Stimulated activated naive B cell treated with anti-CD40 and anti-IgM and Interleukin-4, amounts not matched to agents 10 μg/mL and 1 μg/mL and 100 μg/mL, for 72 hours (primary cell): ENCODE results near the gene STKLD1.

ENCODE experiments used
- ATAC-seq, 2 donors: fragments of 150-1000 bp; cut with Tn5 transposase; replicated peaks; 2 replicates each; pipeline ENCODE4 v1.10.0; 2021; ENCODE audit warnings: moderate library complexity in 1 of 2
- DNase-seq: peaks from one replicate; pipeline ENCODE4 v3.0.0; 2021
- H3K27ac Mint-ChIP-seq: one replicate; pipeline ENCODE4 v1.8.0; 2022; ENCODE audit warnings: mild to moderate bottlenecking, mixed read lengths
- H3K27me3 Mint-ChIP-seq, 2 donors: one replicate each; pipeline ENCODE4 v1.8.0; 2022; ENCODE audit warnings: mixed read lengths in 2 of 2
- H3K36me3 Mint-ChIP-seq, 2 donors: one replicate each; pipeline ENCODE4 v1.8.0; 2022; ENCODE audit warnings: mixed read lengths in 2 of 2, mild to moderate bottlenecking in 1 of 2
- H3K4me1 Mint-ChIP-seq, 2 donors: one replicate each; pipeline ENCODE4 v1.8.0; 2022; ENCODE audit warnings: mixed read lengths in 2 of 2, mild to moderate bottlenecking in 1 of 2
- H3K4me3 Mint-ChIP-seq, 2 donors: one replicate each; pipeline ENCODE4 v1.8.0; 2022; ENCODE audit warnings: mild to moderate bottlenecking in 2 of 2, mixed read lengths in 2 of 2, moderate library complexity in 1 of 2
- H3K9me3 Mint-ChIP-seq, 2 donors: one replicate each; pipeline ENCODE4 v1.8.0; 2022; ENCODE audit warnings: mixed read lengths in 2 of 2, mild to moderate bottlenecking in 1 of 2

STKLD1 gene

DNA sequence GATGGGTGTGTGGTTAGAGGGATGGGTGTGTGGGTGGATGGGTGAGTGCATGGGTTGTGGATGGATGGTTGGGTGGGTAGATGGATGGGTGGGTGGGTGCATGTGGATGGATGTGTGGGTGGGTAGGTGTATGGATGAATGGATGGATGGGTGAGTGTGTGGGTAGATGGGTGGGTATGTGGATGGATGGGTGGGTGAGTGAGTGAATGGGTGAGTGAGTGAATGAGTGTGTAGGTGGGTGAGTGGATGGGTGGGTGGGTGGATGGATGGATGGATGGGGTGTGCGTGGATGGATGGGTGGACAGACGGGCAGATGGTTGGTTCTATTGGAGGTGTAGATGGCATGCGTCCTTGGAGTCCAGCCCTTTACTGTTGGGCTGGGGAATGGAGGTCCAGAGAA lies 17.2 kb downstream of the STKLD1 start:
- Mint-ChIP-seq H3K36me3 (no peaks in the 10 kb centered on the region), H3K4me3 (no peak overlapping the region), H3K27ac (no peak overlapping the region), H3K9me3 (no peaks in the 10 kb centered on the region), H3K4me1 (no peaks in the 10 kb centered on the region), H3K27me3 (peaks cover 25 to 30% of the 10 kb centered on the region in 2 donors)
- DNase-seq, result no peak
- ATAC-seq, result no peak

- DNase-seq (no peak), ATAC-seq (no peak)
- H3K4me3 Mint-ChIP-seq, result no peak overlapping the region
- H3K9me3 Mint-ChIP-seq, result no peaks in the 10 kb centered on the region
- H3K4me1 Mint-ChIP-seq, result no peaks in the 10 kb centered on the region
- H3K27ac Mint-ChIP-seq, result no peak overlapping the region
- H3K27me3 Mint-ChIP-seq, result peaks cover 21 to 27% of the 10 kb centered on the region in 2 donors
- H3K36me3 Mint-ChIP-seq, result no peaks in the 10 kb centered on the region
These were observed 18.6 kb downstream of the STKLD1 start for GRCh38 chr9:133394687-133395271.

DNA sequence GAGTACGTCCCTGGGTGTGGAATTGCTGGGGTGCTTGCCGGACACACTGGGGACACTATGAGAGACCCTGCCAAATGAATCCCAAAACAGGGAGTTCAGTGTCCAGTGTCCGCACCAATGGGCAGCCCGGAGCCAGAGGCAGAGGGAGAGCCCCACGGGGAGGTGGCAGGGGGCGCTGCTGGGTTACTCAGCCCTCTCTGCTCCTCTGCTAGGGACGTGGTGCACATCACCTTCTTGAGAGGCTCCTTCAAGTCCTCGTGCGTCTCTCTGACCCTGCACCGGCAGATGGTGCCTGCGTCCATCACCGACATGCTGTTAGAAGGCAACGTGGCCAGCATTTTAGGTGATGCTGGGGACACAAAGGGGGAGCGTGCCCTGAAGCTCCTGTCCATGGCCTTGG lies 20.8 kb downstream of the STKLD1 start:
- Mint-ChIP-seq H3K36me3 (peaks cover 3 to 6% of the 10 kb centered on the region in 2 donors), H3K9me3 (no peaks in the 10 kb centered on the region), H3K4me1 (peaks cover 0 to 3% of the 10 kb centered on the region in 2 donors), H3K27me3 (peaks cover 10 to 14% of the 10 kb centered on the region in 2 donors), H3K27ac (no peak overlapping the region), H3K4me3 (no peak overlapping the region)
- DNase-seq (no peak), ATAC-seq (peak in 1 of 2 donors; percentile 35)

- H3K4me3 Mint-ChIP-seq, result no peak overlapping the region
- DNase-seq (no peak), ATAC-seq (no peak)
- H3K4me1 Mint-ChIP-seq, result peaks cover 0 to 5% of the 10 kb centered on the region in 2 donors
- H3K9me3 Mint-ChIP-seq, result no peaks in the 10 kb centered on the region
- no peak overlapping the region for H3K27ac Mint-ChIP-seq
- H3K27me3 Mint-ChIP-seq, result peaks cover 10 to 14% of the 10 kb centered on the region in 2 donors
- H3K36me3 Mint-ChIP-seq, result peaks cover 5 to 10% of the 10 kb centered on the region in 2 donors
These were observed 21.2 kb downstream of the STKLD1 start for GRCh38 chr9:133397370-133397769.

- Mint-ChIP-seq H3K36me3 (peaks cover 9 to 10% of the 10 kb centered on the region in 2 donors), H3K9me3 (no peaks in the 10 kb centered on the region), H3K4me1 (peaks cover 0 to 5% of the 10 kb centered on the region in 2 donors), H3K4me3 (no peak overlapping the region), H3K27me3 (peaks cover 10 to 14% of the 10 kb centered on the region in 2 donors), H3K27ac (no peak overlapping the region)
- DNase-seq (no peak), ATAC-seq (no peak)
These were observed 21.7 kb downstream of the STKLD1 start for GRCh38 chr9:133397895-133398294.

DNA sequence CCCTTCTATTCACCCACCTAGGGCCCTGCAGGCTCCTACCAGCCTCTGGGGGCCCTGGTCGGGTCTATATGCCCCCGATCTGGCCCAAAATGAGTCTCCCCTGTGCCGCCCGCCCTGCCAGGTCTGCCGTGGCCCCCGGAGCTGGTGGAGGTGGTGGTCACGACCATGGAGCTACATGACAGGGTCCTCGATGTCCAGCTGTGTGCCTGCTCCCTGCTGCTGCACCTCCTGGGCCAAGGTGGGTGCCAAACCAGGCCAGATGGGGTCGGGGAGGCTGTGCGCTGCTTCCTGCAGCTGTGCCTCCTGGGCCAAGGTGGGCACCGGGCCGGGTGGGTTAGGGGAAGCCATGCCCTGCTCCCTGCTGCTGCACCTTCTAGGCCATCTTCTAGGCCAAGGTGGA lies 24.1 kb downstream of the STKLD1 start:
- Mint-ChIP-seq H3K4me1 (peaks cover 0 to 11% of the 10 kb centered on the region in 2 donors), H3K4me3 (no peak overlapping the region)

GRCh38 chr9:133401588-133401987 lies 25.4 kb downstream of the STKLD1 start:
- no peak for ATAC-seq
- H3K27me3 Mint-ChIP-seq, result no peaks in the 10 kb centered on the region
- H3K9me3 Mint-ChIP-seq, result no peaks in the 10 kb centered on the region
- H3K36me3 Mint-ChIP-seq, result peaks cover 24 to 38% of the 10 kb centered on the region in 2 donors
- no peak overlapping the region for H3K27ac Mint-ChIP-seq
- no peak overlapping the region for H3K4me3 Mint-ChIP-seq
- DNase-seq, result no peak
- H3K4me1 Mint-ChIP-seq, result peaks cover 0 to 11% of the 10 kb centered on the region in 2 donors

More for the DNA sequence above, 24.1 kb downstream of the STKLD1 start:
- Mint-ChIP-seq H3K27ac (peak overlapping the region; percentile 81), H3K36me3 (peaks cover 12 to 25% of the 10 kb centered on the region in 2 donors), H3K27me3 (no peaks in the 10 kb centered on the region), H3K9me3 (no peaks in the 10 kb centered on the region)
- no peak for ATAC-seq
- DNase-seq, result no peak

- DNase-seq (no peak), ATAC-seq (no peak)
- H3K36me3 Mint-ChIP-seq, result peaks cover 33 to 47% of the 10 kb centered on the region in 2 donors
- H3K4me1 Mint-ChIP-seq, result peaks cover 5 to 21% of the 10 kb centered on the region in 2 donors
- no peaks in the 10 kb centered on the region for H3K27me3 Mint-ChIP-seq
- no peaks in the 10 kb centered on the region for H3K9me3 Mint-ChIP-seq
- no peak overlapping the region for H3K4me3 Mint-ChIP-seq
- H3K27ac Mint-ChIP-seq, result no peak overlapping the region
These were observed 26.5 kb downstream of the STKLD1 start for GRCh38 chr9:133402689-133403088.

DNA sequence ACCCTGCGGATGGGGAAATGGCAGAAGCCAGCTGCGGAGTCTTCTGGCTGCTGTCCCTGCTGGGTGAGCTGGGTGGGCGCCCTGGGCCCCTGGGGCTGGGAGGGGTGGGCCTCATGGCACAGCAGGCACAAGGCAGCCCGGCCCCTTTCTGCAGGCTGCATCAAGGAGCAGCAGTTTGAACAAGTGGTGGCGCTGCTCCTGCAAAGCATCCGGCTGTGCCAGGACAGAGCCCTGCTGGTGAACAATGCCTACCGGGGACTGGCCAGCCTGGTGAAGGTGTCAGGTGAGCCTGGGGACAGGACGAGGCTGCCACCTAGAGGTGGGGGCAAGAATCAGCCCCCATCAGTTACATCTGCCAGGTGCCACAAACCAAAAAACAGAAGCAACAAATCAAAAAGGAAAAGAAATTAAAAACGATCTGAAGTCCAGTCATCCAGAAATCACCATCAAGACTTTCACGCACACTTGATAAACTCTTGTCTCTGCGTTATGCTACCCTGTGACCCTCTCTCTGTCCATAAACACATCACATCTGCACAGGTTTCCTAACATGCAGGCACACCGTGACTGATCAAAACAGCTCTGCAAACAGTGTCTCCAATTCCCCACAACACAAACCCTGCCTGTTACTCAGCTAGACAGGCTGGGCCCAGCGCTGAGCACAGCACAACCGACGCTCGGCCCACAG lies 27.7 kb downstream of the STKLD1 start:
- Mint-ChIP-seq H3K9me3 (no peaks in the 10 kb centered on the region), H3K27ac (peak overlapping the region; percentile 49), H3K36me3 (peaks cover 36 to 51% of the 10 kb centered on the region in 2 donors), H3K4me3 (no peak overlapping the region), H3K27me3 (no peaks in the 10 kb centered on the region), H3K4me1 (peaks cover 5 to 24% of the 10 kb centered on the region in 2 donors)
- no peak for ATAC-seq
- no peak for DNase-seq

DNA sequence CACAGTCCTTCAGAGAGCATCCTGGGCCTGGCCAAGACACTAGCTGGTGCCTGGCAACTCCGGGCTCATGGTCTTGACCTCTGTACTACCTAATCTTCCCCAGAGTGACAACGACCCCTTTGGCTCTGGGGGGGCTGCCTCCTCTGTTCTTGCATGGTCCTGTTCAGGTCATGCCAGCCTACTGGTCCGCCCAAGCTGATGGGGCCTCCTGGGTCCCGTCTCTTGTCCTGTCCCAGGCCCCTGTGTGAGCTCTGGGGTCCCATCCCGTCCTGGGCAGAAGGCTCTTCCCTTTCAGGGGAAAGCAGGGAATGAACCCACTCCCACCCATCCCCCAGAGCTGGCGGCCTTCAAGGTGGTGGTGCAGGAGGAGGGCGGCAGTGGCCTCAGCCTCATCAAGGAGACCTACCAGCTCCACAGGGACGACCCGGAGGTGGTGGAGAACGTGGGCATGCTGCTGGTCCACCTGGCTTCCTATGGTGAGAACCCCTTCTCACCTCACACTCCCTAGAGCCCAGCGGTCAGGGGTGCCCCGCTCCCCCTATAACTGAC lies 28.4 kb downstream of the STKLD1 start:
- DNase-seq (no peak), ATAC-seq (no peak)
- Mint-ChIP-seq H3K27me3 (no peaks in the 10 kb centered on the region), H3K4me3 (no peak overlapping the region), H3K4me1 (peaks cover 5 to 24% of the 10 kb centered on the region in 2 donors), H3K36me3 (peaks cover 37 to 57% of the 10 kb centered on the region in 2 donors), H3K9me3 (no peaks in the 10 kb centered on the region), H3K27ac (peak overlapping the region; percentile 49)

DNA sequence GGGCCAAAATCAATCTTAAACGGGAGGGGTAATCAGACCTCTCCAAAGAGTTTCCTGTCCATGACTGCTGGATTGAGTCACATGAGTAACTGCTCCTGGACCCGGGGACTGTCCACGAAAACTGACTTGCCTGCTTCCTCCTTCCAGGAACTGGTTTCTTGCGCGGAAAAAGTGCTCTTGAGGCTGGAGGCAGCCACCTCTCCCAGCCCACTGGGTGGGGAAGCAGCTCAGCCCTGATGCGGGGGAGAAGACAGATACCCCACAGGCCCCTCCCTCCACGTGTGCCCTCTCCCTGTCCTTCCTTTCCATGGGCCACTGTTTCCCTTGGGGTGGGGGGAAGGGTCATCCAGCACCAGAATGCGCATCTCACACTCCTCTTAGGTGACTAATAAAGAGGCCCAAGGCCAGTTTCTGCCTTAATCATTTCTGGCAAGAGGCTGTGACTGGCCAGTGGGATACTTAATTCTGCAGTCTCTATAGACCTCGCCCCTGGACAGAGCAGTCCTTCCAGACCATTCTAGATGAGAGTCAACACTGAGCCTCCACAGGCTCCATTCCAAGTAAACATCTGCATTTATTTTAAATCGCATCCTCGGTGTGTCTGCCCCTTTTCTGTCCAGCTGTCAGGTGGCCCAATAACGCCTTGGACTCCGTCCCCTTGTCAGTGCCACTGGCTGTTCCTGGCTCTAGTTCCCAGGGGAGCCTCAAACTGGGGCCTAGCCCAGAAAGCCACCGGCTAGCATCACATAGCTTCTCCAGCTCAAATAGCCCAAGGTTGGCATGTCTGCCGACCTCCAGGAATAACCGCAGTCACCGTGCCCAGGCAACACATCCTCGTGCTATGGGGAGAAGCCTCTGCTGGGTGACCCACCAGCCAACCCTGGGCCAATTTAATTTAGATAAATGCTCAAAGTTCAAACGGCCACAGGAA lies 29.6 kb downstream of the STKLD1 start:
- Mint-ChIP-seq H3K27me3 (no peaks in the 10 kb centered on the region), H3K36me3 (peaks cover 48 to 67% of the 10 kb centered on the region in 2 donors), H3K4me1 (peaks cover 5 to 35% of the 10 kb centered on the region in 2 donors), H3K9me3 (no peaks in the 10 kb centered on the region), H3K27ac (no peak overlapping the region), H3K4me3 (no peak overlapping the region)
- ATAC-seq, result no peak
- no peak for DNase-seq

- H3K9me3 Mint-ChIP-seq, result no peaks in the 10 kb centered on the region
- H3K4me1 Mint-ChIP-seq, result peaks cover 5 to 38% of the 10 kb centered on the region in 2 donors
- peak overlapping the region in 1 of 2 donors; percentile 27 for H3K4me3 Mint-ChIP-seq
- H3K27me3 Mint-ChIP-seq, result no peaks in the 10 kb centered on the region
- peaks cover 54 to 70% of the 10 kb centered on the region in 2 donors for H3K36me3 Mint-ChIP-seq
- H3K27ac Mint-ChIP-seq, result peak overlapping the region; percentile 6
- ATAC-seq (peak; percentile 92 to 93), DNase-seq (peak; percentile 64)
These were observed 30.5 kb downstream of the STKLD1 start for GRCh38 chr9:133406480-133407307.

DNA sequence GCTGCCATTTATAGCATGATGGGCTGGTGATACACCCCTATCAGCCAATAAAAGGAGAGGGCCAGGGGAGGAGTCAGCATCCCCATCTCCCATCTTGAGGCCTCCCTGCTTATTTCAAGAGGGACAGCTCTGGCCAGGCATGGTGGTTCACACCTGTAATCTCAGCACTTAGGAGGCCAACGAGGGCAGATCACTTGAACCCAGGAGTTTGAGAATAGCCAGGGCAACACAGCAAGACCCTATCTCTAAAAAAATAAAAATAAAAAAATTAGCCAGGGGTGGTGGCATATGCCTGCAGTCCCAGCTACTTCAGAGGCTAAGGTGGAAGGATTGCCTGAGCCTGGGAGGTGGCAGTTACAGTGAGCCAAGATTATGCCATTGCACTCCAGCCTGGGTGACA lies 31.9 kb downstream of the STKLD1 start:
- H3K27me3 Mint-ChIP-seq, result no peaks in the 10 kb centered on the region
- ATAC-seq (no peak), DNase-seq (no peak)
- H3K9me3 Mint-ChIP-seq, result no peaks in the 10 kb centered on the region
- H3K27ac Mint-ChIP-seq, result no peak overlapping the region
- no peak overlapping the region for H3K4me3 Mint-ChIP-seq
- peaks cover 5 to 33% of the 10 kb centered on the region in 2 donors for H3K4me1 Mint-ChIP-seq
- H3K36me3 Mint-ChIP-seq, result peaks cover 52 to 73% of the 10 kb centered on the region in 2 donors
